Left lung (tissue), 10 donors: ENCODE results near the gene SLC22A17. TPM values are rescaled to one million over a fixed set of nuclear protein-coding genes. Genes with fewer than 3 reads are reported as not detected.
A peak's percentile ranks its signal among the peaks of the same experiment; 100 is the strongest.

Source experiments
- ATAC-seq: fragments of 200-7000 bp; cut with Tn5 transposase; one replicate; pipeline ENCODE4 v1.9.1; 2020; ENCODE audit warnings: moderate library complexity
- DNase-seq, 4 donors: peaks; one replicate each; pipeline ENCODE4 v3.0.0-alpha.2; 2013 to 2020
- H3K27ac ChIP-seq, 2 donors: fragments of 200-600 bp; sonication (generic) in 1 of 2; one replicate each; pipeline versions ENCODE4 v1.5.0 to v1.8.0; 2020 to 2021
- H3K27me3 ChIP-seq, 2 donors: fragments of 200-600 bp; sonication (generic) in 1 of 2; one replicate each; pipeline versions ENCODE4 v1.5.0 to v1.8.0; 2020 to 2021
- H3K36me3 ChIP-seq, 2 donors: fragments of 200-600 bp; sonication (generic) in 1 of 2; one replicate each; pipeline versions ENCODE4 v1.5.0 to v1.8.0; 2020 to 2021
- H3K4me1 ChIP-seq, 2 donors: fragments of 200-600 bp; one replicate each; pipeline ENCODE4 v1.8.0; 2021
- H3K4me3 ChIP-seq, 2 donors: fragments of 200-600 bp; sonication (generic) in 1 of 2; one replicate each; pipeline versions ENCODE4 v1.5.0 to v1.8.0; 2020 to 2021; ENCODE audit warnings: mild to moderate bottlenecking in 1 of 2
- H3K9me3 ChIP-seq, 2 donors: fragments of 200-600 bp; sonication (generic) in 1 of 2; one replicate each; pipeline versions ENCODE4 v1.5.0 to v1.8.0; 2020 to 2021
- CTCF ChIP-seq, 2 donors: fragments of 200-600 bp; sonication (generic) in 1 of 2; IDR thresholded peaks; one replicate each; pipeline versions ENCODE4 v1.5.0 to v1.8.0; 2021; ENCODE audit warnings: antibody characterized with exemption in 2 of 2
- intact Hi-C, 2 donors: fragments of 100-400 bp; cut with DNase I; formaldehyde crosslinking; loops; one replicate each; pipeline versions ENCODE4 v1.11.2 to v1.14.2; 2022
- polyA plus RNA-seq, 6 donors: library from polyadenylated mRNA; unstranded; fragments of 120-200 nt; gene quantifications; one replicate each; pipeline ENCODE4 v1.2.1, GENCODE V29; 2013; ENCODE audit not compliant: insufficient read length in 6 of 6
- total RNA-seq, 2 donors: library from RNA; stranded (reverse); fragmentation: NEBNext Ultra II Directional; extraction: Animal tissue kit (Norgen Biotek cat#: 25700); gene quantifications; one replicate each; pipeline ENCODE4 v1.2.1, GENCODE V29; 2021
- donor health status: DM: no; HTN: yes; CAD: no.
- donor health status: DM: no; HTN: no; CAD: no.

Gene SLC22A17
- total and polyA plus RNA-seq, 8 donors: 13.2 to 41.5 (median 32.2) TPM

- no peaks in the 10 kb centered on the region for H3K36me3 ChIP-seq
- peak overlapping the region; percentile 43 to 48 for H3K4me3 ChIP-seq
- no peaks in the 10 kb centered on the region for H3K4me1 ChIP-seq
- ATAC-seq: peak; percentile 69
- no peaks in the 10 kb centered on the region for H3K9me3 ChIP-seq
- DNase-seq: peak; percentile 73 to 91 (median 85)
- intact Hi-C loops: no loop called here
- peak overlapping the region; percentile 69 to 92 for H3K27ac ChIP-seq
- TF ChIP-seq CTCF (IDR thresholded peaks at IDR 0.05): no peak
- peaks cover 5 to 57% of the 10 kb centered on the region in 2 donors for H3K27me3 ChIP-seq
Measured at GRCh38 chr14:23366426-23366921, 13.8 kb upstream of the SLC22A17 start.

- peak; percentile 61 to 95 (median 84) for DNase-seq
- intact Hi-C loops: no loop called here
Measured at GRCh38 chr14:23365732-23366425, 13.2 kb upstream of the SLC22A17 start.

GRCh38 chr14:23365036-23365731, 12.5 kb upstream of the SLC22A17 start, which contains the start of gene EFS:
Gene EFS, minus strand, starts transcription at chr14:23365172. Its CDS starts 147 bp downstream, at chr14:23365025.
- DNase-seq (peak in 3 of 4 donors; percentile 53 to 80 (median 58)), ATAC-seq (peak; percentile 49)
- Histone ChIP-seq H3K27me3 (peaks cover 5 to 57% of the 10 kb centered on the region in 2 donors), H3K4me1 (no peaks in the 10 kb centered on the region), H3K36me3 (no peaks in the 10 kb centered on the region), H3K27ac (peak within 1 kb of the TSS; percentile 69 to 92), H3K4me3 (peak within 1 kb of the TSS; percentile 43 to 48), H3K9me3 (no peaks in the 10 kb centered on the region)
- intact Hi-C loops: no loop called here
- no peak for TF ChIP-seq CTCF (IDR thresholded peaks at IDR 0.05)

More at GRCh38 chr14:23365732-23366425, 13.2 kb upstream of the SLC22A17 start:
- peak; percentile 88 for ATAC-seq
- Histone ChIP-seq H3K4me3 (peak overlapping the region; percentile 43 to 48), H3K9me3 (no peaks in the 10 kb centered on the region), H3K36me3 (no peaks in the 10 kb centered on the region), H3K27me3 (peaks cover 5 to 57% of the 10 kb centered on the region in 2 donors), H3K4me1 (no peaks in the 10 kb centered on the region), H3K27ac (peak overlapping the region; percentile 69 to 92)
- no peak for TF ChIP-seq CTCF (IDR thresholded peaks at IDR 0.05)

GRCh38 chr14:23364164-23365035, 11.7 kb upstream of the SLC22A17 start:
- Histone ChIP-seq H3K27ac (peak overlapping the region; percentile 69 to 92), H3K4me1 (no peaks in the 10 kb centered on the region), H3K4me3 (peak overlapping the region; percentile 43 to 48), H3K9me3 (no peaks in the 10 kb centered on the region), H3K36me3 (no peaks in the 10 kb centered on the region), H3K27me3 (peaks cover 5 to 57% of the 10 kb centered on the region in 2 donors)
- ATAC-seq (no peak), DNase-seq (peak in 2 of 4 donors; percentile 22 to 45)
- TF ChIP-seq CTCF (IDR thresholded peaks at IDR 0.05): no peak
- intact Hi-C loops: no loop called here
